DLD1 (cell line): Measurements from ENCODE around the gene THAP4.

Source experiments
- in situ Hi-C: cut with HindIII; loops from 2 replicates; pipeline ENCODE4 v1.10.0; 2017; ENCODE audit warnings: low sequenced_read_pairs

Gene THAP4

DNA sequence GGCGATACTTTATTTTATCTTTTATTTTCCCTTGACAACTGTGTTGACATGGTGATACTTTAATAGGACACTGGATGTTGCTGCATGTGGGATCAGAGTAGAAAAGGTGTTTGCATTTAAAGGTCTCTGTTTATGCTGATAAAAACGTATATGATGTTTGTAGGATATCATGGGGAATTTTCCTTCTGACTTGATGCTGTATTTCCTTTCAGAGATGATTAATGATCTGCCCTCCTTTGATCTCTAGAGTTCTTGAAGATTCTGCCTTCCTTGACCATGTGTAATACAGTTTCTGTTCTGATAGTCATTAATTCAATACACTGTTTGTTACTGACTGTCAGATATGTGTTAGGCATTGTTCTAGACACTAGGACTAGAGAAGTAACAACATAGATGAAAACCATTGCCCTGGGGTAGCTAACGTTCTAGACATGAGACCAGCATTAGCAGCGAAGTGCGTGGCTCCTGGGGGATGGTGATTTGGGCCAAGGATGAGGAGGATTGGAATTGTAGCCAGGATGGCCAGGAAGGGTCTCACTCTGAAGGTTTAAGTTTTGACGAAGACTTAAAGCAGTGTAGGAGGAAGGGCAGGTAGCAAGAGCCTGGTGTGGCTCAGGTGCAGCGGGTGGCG lies 3.3 kb upstream of the THAP4 start:
- in situ Hi-C loops, result no loop called here

DNA sequence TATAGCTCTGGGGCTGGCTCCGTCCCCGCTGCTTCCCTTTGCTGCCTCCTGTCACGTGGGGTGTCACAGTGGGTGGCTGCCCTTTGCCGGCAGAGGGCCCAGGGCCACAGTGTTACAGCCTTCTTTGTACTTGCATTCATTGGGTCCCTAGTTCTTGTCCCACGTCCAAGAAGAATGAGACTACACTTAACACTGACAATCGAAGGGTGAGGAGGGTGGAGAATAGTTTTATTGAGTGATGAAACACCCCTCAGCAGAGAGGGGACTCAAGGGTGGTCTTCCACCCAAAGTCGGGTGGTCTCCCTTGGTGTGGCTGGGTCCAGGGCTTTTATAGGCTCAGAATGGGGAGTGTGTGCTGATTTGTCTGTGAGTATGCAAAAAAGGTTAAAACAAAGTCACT lies 2.4 kb upstream of the THAP4 start:
- in situ Hi-C loops, result no loop called here

DNA sequence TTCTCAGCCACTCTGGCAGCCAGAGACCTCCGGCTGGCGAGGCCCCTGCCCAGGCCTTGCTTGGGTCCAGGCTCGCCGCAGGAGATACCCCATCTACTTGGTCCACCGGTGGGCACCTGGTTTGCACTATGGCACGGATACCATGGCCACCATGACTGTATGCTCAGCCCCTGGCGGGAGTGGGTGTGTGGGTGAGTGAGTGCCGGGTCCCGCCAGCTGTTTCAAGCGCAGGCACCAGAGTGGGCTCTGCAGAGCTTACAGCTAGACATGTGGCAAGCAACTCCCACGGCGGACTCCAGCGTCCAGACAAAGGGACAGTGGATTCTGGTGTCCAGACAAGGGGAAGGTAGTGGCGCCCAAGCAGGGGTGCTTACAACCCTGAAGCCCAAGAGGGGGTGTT lies 2.0 kb upstream of the THAP4 start:
- in situ Hi-C loops, result no loop called here

DNA sequence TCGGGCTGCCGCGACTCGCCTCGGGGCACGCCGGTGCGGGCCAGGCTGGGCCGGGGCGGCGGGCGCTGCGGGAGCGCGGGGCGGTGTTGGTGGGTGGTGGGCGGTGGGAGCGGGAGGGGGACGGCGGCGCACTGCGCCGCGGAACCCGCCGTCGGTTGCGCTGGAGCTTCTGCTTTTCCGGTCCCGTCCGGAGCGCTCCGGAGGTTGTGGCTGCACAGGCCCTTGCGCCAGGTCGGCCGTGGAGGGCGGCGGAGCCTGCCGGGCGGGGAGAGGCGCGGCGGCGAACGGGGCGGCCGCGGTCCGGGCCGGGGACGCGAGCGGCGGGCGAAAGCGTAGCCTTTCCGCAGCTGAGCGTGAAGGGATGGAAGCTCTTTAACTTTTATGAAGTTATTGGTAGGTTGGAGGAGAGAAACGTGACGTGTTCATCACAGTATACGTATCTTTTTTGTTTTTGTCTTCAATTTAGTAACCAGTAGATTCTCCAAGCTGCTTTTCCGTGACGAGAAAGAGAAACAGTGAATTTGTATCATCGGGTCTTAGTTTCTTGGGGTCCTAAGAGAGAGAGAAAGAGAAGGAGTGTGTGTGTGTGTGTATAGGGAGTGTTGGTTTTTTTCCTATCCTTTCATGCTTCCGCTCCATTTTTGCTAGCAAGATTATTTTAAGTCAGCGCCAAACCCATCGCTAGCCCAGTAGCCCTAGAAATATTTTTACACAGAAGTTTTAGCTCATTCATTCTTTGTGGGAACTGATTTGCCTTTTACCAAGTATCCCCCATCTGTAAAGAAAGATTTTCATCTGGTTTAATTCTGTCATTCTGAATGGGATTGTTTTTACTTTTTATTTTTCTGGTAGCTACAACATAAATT lies 1.1 kb upstream of the THAP4 start:
- in situ Hi-C loops, result no loop called here

DNA sequence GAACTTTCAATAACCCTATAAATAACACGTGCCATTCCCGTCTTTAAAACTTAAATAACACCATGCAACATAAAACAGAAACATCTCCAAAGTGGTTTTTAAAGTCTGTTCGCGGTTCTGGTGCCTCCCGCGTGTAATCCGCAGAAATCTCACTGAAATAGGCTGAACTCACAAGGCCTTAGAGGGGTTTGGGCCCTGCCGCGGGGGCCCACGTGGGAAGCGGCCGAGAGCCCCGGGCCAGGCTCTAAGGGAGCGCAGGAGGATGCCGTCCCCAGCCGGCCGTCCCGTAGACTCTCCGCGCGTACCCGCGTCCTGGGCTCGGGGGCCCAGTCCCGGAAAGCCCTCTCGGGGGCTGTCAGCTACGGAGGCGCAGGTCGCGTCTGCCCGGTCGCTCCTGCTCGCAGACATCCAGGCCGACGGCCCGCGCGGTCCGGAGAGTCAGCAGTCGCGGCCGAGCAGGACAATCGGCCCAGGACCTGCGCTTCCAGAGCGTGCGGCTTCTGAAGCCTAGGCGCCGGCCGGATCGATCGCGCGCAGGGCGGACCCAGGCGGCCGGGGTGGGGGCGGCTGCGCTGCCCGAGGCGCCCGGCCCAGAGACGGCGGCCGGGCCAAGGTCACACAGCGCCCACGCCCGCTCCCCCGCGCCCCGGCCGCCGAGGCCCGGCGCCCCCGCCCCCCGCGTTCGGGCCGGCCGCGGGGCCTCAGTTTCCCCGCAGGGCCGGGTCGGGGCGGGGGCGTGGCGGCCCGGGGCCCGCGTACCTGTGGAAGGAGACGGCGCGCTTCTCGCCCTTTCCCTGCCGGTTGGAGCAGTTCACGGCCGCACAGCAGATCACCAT lies 558 bp downstream of the THAP4 start:
- in situ Hi-C loops, result no loop called here

DNA sequence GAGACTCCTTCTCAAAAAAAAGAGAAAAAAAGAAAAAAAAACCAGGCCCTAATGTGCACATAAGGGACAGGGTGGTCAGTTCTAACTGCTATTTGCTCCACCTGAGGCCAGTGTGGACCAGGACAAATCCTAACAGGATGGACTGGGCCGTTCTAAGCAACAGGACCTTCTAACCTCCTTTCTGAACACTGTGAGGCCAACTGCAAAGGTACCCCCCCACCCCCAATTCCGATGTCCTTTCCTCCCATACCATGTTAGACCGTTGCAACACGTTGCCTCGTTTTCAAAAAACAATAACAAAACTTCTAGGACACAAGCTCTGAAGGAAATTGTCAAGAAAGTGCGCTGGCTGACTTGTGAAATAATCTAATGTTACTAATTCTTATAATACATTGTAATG lies 1.2 kb downstream of the THAP4 start:
- in situ Hi-C loops, result no loop called here

DNA sequence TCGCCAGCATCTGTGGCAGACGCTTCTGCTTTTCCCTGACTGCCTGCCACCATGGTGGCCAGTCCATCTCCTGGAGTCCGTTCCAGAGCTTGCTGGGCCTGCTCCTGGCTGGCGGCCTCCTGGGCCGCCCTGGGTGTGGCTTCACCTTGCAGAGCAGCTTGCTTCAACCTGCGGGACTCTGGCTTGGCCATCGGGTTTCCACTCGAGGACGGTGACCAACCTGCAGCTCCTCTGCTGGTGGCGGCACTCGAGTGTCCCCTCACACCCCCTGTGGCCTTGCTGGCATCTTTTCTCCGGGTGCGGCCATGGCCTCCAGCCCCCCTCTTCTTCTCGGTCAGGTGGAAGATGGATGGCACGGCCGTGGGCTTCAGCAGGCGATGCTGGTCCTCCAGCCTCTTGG lies 3.4 kb downstream of the THAP4 start:
- in situ Hi-C loops, result no loop called here

DNA sequence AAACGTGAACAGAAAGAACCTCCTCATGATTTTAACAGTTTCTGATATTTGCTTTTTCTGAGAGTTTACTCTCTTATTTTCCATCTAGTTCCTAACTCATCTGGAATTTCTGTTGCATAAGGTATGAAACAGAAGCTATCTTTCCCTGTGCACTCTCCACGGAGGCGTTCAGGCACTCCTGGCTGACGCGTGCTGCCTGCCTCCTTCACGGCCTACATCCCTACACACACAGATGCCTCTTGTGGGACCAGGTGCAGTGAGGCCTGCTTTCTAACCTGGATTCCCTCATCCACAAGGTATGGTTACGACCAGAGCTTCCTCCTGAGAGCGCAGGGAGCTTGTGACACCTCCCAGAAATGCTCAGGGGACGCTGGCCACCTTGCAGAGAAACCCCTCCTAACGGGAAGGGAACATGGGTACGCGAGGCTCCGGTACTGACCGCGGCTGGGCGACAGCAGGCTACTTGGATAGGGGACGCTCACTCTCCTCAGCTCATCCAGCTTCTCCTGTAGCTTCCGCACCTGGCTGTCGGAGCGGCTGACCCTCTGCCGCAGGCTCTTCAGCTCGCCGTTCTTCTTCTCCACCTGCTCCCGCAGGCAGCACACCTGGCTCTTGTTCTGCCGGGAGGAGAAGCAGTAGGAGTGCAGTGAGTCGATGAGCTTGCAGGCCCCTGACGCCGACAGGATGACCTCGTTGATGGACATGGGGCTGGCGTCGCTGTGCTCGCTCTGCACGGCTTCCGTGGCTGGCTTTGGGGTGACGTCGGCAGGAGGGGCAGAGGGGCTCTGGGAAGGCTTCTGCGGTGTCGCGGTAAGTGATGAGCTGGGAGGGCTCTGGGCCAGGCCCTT lies 4.3 kb downstream of the THAP4 start:
- in situ Hi-C loops, result no loop called here

DNA sequence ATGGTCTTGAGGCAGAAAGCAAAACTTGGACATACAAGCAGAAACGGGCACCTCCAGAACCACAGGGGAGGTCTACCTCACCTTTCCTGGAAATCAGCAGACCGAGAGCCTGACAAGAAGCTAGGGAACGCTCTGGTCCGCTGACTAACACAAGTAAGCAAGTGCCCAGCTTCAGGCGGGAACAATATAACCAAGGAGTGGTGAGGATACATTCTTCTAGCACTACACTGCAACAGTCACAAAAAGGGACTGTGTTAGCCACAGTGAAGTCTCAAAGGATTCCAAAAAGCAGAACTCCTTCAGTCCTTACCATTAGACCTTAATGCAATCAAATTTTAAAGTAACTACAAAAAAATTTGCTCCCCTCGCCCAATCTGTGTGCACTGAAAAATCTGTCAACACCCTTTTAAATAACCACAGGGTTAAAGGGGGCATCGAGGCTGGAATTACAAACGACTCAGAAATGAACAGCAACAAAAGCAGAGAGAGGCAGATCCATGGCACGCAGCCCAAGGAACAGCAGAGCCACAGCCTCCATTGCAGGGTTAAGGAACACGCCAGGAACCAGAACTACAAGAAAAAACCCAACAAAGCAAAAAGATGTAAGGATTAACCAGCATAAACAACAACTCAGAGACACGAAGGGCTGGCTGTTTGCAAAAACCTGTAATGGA lies 7.1 kb downstream of the THAP4 start:
- in situ Hi-C loops, result no loop called here

DNA sequence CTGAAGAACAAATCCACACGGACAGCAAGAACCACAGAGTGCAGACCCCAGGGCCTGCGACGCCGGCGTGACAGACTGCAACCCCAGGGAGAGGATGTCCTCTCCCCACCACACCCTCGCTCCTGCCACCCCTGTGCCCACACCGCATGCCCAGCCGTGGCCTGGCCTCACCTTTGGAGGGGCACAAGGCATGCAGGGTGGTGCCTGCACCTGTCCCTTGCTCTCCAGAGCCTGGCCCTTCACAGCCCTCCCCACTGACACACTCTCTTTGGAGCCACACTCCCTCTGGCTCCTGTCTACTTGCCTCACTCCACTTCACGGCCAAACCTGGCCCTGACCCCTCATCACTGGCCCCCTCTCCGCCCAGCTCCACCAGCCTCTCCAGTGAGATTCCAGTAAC lies 9.3 kb downstream of the THAP4 start:
- in situ Hi-C loops, result no loop called here

DNA sequence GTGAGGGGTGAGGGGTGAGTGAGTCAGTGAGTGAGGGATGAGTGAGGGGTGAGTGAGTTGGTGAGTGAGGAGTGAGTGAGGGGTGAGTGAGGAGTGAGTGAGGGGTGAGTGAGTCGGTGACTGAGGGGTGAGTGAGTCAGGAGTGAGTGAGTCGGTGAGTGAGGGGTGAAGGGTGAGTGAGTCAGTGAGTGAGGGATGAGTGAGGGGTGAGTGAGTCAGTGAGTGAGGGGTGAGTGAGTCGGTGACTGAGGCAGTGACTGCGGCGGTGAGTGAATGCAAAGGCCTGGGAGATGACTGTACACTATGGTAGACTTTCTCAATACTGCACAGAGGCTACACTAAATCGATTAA lies 16.6 kb downstream of the THAP4 start:
- in situ Hi-C loops, result no loop called here

DNA sequence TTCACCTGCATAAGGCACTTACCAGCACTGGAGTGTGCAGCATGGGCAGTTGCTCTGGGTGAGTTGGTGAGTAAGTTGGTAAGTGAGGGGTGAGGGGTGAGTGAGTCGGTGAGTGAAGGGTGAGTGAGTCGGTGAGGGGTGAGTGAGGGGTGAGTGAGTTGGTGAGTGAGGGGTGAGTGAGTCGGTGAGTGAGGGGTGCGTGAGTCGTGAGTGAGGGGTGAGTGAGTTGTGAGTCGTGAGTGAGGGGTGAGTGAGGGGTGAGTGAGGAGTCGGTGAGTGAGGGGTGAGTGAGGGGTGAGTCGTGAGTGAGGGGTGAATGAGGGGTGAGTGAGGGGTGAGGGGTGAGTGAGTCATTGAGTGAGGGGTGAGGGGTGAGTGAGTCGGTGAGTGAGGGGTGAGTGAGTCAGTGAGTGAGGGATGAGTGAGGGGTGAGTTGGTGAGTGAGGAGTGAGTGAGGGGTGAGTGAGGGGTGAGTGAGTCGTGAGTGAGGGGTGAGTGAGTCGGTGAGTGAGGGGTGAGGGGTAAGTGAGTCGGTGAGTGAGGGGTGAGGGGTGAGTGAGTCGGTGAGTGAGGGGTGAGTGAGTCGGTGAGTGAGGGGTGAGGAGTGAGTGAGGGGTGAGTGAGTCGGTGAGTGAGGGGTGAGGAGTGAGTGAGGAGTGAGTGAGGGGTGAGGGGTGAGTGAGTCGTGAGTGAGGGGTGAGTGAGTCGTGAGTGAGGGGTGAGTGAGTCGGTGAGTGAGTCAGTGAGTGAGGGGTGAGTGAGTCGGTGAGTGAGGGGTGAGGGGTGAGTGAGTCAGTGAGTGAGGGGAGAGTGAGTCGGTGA lies 17.1 kb downstream of the THAP4 start:
- in situ Hi-C loops, result no loop called here

DNA sequence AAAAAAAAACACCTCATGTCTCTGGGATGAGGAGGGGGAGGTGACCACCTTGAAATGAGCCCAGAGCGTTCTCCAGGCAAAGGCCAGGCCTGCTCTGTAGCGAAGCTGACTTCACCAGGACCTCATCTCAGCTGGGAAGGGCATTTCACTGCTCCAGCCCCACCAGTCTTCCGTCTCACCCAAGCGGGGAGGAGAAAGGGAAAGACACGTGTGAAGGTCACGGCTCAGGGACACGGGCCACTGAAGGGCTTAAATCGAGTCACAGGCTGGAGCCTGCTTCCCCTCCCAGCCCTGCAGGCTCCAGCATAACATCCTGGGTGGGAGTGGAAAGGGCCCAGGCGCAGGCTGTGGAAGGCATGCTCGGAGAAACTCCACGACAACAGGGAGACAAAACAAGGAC lies 18.1 kb downstream of the THAP4 start:
- in situ Hi-C loops, result no loop called here

DNA sequence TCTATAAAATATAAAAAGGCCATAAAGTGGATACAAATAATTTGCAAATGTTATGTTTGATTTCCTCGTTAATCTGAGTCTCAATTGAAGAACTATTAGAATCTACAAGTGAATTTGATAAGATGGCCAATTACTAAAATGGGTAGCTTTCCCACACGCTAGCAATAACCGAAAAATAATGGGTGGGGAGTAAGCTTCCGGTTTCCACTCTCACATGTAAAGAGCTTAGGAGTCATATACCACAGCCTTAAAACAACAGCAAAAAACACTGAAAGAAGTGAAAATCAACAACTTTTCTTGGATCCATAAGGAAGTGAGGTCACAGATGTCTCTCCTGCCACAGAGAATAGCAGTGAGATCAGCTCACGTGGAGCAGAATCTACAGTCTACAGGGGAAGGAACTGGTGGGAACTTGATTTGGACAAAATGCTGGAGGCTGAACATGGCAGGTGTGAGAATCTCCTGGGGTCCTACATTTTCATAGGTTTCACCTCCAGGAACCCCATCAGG lies 18.6 kb downstream of the THAP4 start:
- in situ Hi-C loops, result no loop called here

DNA sequence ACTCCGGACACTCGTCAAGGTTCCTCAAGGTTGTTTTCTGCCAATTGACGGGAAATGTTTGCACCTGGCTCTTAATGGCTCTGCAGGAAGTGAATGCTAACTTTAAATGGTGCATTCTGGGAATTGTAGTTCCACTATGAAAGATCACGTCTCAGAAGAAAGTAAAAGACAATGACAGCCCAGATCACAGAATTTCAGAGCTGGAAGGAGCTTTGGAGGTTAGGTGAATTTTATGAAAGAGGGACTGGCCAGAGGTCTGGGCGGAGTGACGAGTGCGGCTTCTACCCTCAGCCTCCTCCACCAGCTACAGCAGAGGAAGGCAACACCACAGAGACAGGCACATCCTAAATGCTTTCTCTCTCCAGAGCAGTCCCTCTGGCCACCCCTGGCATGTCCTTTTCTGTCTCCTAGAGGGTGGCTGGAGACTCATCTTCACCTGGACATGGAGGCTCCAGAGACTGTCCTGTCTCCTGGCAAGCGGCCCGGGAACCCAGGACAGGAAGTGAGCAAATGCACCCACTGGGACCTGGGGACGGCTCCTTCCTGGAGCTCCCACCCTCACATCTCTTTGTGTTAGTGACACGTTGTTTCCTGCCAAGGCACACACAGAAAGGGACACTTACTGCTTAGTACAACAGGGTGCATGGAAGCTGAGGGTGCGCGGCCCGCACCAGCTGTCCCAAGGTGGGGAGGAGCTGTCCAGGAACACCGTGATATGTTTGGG lies 19.4 kb downstream of the THAP4 start:
- in situ Hi-C loops, result no loop called here

DNA sequence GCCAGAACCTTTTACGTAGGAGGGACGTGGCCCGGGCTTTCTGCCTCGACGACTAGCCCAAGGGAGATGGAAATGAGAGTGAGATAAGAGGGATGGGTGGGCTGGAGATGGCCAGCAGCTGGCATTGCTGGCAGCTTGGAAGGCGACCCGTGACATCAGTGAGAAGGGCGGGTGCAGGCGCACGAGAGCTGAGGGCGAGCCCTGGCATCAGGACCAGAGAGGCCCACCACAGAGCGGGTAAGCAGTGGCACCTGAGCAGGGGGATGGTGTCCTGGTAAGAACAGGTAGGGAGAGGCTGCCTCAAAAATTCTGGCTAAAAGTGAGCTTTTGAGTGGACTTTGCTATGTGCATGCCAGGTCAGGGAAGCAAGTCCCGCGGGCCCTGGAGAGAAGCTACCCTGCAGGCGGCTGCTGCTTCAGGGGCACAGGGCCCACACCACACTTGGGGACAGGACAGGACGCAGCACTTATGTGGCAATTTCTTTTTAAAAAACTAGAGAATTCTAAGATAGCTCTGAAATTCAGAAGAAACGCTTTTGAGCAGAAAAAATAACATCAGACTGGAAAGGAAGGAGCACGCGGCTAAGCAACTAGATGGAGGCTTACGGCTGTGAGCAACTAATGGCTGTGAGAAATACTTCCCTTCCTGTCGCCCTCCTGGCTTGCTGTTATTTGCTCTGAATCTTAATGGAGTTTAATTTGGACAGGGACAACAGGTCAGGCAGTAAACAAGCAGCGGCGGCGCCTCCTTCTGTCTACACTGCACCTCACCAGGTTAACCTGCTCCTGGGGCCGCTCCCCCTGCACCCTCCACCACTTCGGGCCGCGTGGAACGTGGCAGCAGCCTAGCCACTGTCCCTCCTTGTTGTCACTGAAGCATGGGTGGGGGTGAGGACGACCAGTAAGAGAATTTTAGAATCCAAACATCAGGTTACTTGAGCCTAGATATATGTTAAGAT lies 20.5 kb downstream of the THAP4 start:
- in situ Hi-C loops, result no loop called here

DNA sequence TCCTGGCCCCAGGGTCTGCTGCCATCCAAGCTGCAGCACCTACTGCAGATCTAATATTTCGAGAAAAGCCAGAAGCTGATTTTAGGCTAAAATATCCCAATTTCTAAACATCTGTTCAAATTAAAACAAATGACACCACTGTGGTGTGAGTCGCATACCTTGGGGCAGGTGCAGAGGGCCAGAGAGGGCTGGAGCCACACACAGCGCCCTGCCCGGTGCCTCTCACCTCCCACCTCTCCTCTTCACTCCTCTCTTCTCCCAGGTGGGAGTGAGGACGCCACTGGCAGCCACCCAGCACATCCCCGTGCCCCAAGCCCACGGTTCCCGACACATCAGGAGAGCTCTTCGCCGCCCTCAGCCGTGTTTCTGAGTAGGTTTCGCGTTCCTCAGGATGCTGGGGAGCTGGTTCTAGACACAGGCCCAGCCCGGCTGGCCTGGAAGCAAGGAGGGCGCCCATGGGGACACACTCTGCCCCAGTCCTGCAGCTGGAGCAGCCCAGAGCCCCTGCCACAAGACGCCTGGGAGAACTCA lies 21.4 kb downstream of the THAP4 start:
- in situ Hi-C loops, result no loop called here
